ENCODE measurements around the gene PRKAG2. TPM values are rescaled to one million over a fixed set of nuclear protein-coding genes. Genes with fewer than 3 reads are reported as not detected.
A peak's percentile ranks its signal among the peaks of the same experiment; 100 is the strongest.

PRKAG2 gene
- total RNA-seq, 1 donor from 2014 or later, result 130 TPM

GRCh38 chr7:151865070-151865670, 11.7 kb downstream of the PRKAG2 start:
- Histone ChIP-seq H3K27me3 (ENCODE audit: low read depth) (no peaks in the 10 kb centered on the region), H3K4me1 (peaks cover 47% of the 10 kb centered on the region), H3K4me3 (no peak overlapping the region), H3K9me3 (replicated peaks) (no peaks in the 10 kb centered on the region), H3K36me3 (no peaks in the 10 kb centered on the region), H3K27ac (replicated peaks) (no peak overlapping the region)
- DNase-seq, result no peak
- intact Hi-C loops (cut with micrococcal nuclease), result no loop called here
- no peak for TF ChIP-seq CTCF (IDR thresholded peaks at IDR 0.05; ENCODE audit: borderline replicate concordance)

DNA sequence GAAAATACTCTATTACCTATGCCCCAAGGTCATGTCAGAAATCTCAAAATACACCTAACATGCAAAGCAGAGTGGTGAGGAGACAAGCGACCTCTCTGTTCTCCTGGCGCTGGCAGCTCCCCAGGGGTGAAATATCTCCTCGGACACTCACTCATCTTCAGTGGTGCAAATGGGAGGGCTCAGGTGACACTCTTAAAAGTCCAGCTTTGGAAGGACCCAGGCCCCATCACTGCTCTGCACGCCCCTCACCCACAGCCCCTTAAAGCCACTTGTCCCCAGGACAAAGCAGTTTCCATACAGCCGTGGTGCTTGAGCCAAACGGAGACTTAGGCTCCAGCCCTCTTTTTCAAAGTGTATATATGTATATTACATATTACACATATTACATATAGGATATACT, 12.4 kb downstream of the PRKAG2 start:
- Histone ChIP-seq H3K4me1 (peaks cover 45% of the 10 kb centered on the region), H3K9me3 (replicated peaks) (no peaks in the 10 kb centered on the region), H3K4me3 (no peak overlapping the region), H3K36me3 (no peaks in the 10 kb centered on the region), H3K27ac (replicated peaks) (no peak overlapping the region), H3K27me3 (ENCODE audit: low read depth) (no peaks in the 10 kb centered on the region)
- DNase-seq, result no peak
- no peak for TF ChIP-seq CTCF (IDR thresholded peaks at IDR 0.05; ENCODE audit: borderline replicate concordance)
- intact Hi-C loops (cut with micrococcal nuclease), result no loop called here

DNA sequence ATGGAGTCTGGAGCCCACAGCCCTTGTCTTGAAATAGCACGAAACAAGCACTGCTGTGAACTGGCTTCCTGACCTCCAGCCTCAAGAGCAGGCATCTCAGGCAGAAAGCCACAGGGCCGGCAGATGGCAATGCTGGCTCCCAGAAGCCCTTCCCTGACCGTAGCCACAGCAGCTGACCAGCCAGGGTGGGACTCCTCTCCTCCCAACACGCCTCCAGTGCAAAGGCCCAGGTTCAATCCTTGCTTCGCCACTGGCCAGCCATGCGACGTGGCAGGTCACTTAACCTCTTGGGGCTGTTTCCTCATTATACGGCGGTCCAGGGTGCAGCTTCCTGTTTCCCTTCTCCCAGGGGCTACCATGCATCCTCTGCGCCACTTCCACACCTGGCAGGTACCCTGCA, 12.8 kb downstream of the PRKAG2 start:
- TF ChIP-seq CTCF (IDR thresholded peaks at IDR 0.05; ENCODE audit: borderline replicate concordance), result peak; percentile 37
- Histone ChIP-seq H3K4me1 (peaks cover 45% of the 10 kb centered on the region), H3K4me3 (no peak overlapping the region), H3K36me3 (no peaks in the 10 kb centered on the region), H3K9me3 (replicated peaks) (no peaks in the 10 kb centered on the region), H3K27ac (replicated peaks) (peak overlapping the region; percentile 33), H3K27me3 (ENCODE audit: low read depth) (no peaks in the 10 kb centered on the region)
- intact Hi-C loops (cut with micrococcal nuclease), result no loop called here
- DNase-seq, result no peak

GRCh38 chr7:151863386-151864079, 13.4 kb downstream of the PRKAG2 start:
- intact Hi-C loops (cut with micrococcal nuclease), result no loop called here
- no peak for DNase-seq
- no peak overlapping the region for H3K4me3 ChIP-seq

More at GRCh38 chr7:151863386-151864079, 13.4 kb downstream of the PRKAG2 start:
- H3K9me3 ChIP-seq (replicated peaks), result no peaks in the 10 kb centered on the region
- TF ChIP-seq CTCF (IDR thresholded peaks at IDR 0.05; ENCODE audit: borderline replicate concordance), result peak; percentile 11
- peak overlapping the region; percentile 33 for H3K27ac ChIP-seq (replicated peaks)
- no peaks in the 10 kb centered on the region for H3K36me3 ChIP-seq
- H3K4me1 ChIP-seq, result peaks cover 44% of the 10 kb centered on the region
- H3K27me3 ChIP-seq (ENCODE audit: low read depth), result no peaks in the 10 kb centered on the region
